ENCODE data around the gene CER1. TPM values are rescaled to one million over a fixed set of nuclear protein-coding genes. Genes with fewer than 3 reads are reported as not detected.

CER1 gene
- total and polyA plus RNA-seq, 7 donors: 0.71 to 0.99 TPM; not detected in 5

DNA sequence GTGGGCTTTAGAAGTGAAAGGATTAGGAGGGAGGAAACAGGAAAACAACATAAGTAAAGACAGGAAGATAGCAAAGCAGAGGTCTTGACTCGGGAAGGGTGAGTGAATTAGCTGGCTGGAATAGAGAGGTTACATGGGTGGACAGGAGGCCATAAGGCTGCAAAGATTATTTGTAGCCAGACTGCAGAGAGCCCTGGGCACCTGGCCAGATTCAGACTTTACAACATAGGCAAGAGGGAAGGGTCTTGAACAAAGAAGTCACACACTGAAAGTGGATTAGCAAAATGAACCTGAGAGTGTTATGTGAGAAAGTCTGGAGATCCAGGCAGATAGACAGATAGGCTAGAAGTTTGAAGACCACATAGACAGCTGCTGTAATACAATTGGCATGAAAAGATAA lies 29.7 kb upstream of the CER1 start:
- H3K4me3 ChIP-seq: no peak overlapping the region
- no peak for DNase-seq
- intact Hi-C loops (cut with DNase I): loop anchor here (10.0 kb wide), 1 partner anchor 287 kb away; no protein-coding TSS in a partner anchor
- no peaks in the 10 kb centered on the region for H3K27me3 ChIP-seq
- H3K9me3 ChIP-seq: no peaks in the 10 kb centered on the region
- H3K36me3 ChIP-seq: peaks cover 0 to 21% (median 4%) of the 10 kb centered on the region in 4 donors
- no peak for TF ChIP-seq POLR2AphosphoS5 (IDR thresholded peaks at IDR 0.05)
- TF ChIP-seq EP300 (IDR thresholded peaks at IDR 0.05): no peak
- TF ChIP-seq, protein P1, sequence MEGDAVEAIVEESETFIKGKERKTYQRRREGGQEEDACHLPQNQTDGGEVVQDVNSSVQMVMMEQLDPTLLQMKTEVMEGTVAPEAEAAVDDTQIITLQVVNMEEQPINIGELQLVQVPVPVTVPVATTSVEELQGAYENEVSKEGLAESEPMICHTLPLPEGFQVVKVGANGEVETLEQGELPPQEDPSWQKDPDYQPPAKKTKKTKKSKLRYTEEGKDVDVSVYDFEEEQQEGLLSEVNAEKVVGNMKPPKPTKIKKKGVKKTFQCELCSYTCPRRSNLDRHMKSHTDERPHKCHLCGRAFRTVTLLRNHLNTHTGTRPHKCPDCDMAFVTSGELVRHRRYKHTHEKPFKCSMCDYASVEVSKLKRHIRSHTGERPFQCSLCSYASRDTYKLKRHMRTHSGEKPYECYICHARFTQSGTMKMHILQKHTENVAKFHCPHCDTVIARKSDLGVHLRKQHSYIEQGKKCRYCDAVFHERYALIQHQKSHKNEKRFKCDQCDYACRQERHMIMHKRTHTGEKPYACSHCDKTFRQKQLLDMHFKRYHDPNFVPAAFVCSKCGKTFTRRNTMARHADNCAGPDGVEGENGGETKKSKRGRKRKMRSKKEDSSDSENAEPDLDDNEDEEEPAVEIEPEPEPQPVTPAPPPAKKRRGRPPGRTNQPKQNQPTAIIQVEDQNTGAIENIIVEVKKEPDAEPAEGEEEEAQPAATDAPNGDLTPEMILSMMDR (IDR thresholded peaks at IDR 0.05): no peak
- TF ChIP-seq POLR2A (IDR thresholded peaks at IDR 0.05): no peak
- no peaks in the 10 kb centered on the region for H3K4me1 ChIP-seq
- H3K27ac ChIP-seq: no peak overlapping the region
- 55 to 58% methylated on average over 1 of the region's 1 CpG for WGBS, 2 donors

DNA sequence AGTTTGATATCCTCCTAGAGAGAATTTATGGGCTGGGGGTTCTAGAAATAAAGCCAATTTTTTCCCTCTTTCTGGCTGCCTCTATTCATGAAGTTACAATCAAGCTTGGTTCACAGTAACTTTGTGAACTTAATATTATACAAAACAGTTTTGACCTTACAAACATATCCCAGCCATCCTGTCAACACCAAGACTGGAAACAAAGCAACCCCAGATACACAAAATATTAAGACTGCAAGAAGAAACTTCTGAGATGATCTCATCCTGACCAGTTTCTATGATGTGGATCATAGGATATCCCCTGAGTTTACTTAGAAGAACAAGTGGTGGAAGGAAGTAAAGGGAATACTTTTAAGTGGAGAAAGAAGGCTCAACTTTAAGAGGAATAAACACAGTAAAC lies 28.3 kb upstream of the CER1 start:
- no peaks in the 10 kb centered on the region for H3K4me1 ChIP-seq
- no peak overlapping the region for H3K27ac ChIP-seq
- H3K4me3 ChIP-seq: no peak overlapping the region
- peaks cover 7 to 35% (median 12%) of the 10 kb centered on the region in 4 donors for H3K36me3 ChIP-seq
- H3K9me3 ChIP-seq: no peaks in the 10 kb centered on the region
- no peak for TF ChIP-seq POLR2AphosphoS5 (IDR thresholded peaks at IDR 0.05)
- intact Hi-C loops (cut with DNase I): loop anchor here (10.0 kb wide), 1 partner anchor 286 kb away; no protein-coding TSS in a partner anchor
- no peaks in the 10 kb centered on the region for H3K27me3 ChIP-seq
- no peak for DNase-seq

- Histone ChIP-seq H3K27ac (no peak overlapping the region), H3K27me3 (no peaks in the 10 kb centered on the region), H3K36me3 (peaks cover 7 to 37% (median 13%) of the 10 kb centered on the region in 4 donors), H3K4me3 (no peak overlapping the region), H3K9me3 (no peaks in the 10 kb centered on the region), H3K4me1 (no peaks in the 10 kb centered on the region)
- TF ChIP-seq POLR2AphosphoS5 (IDR thresholded peaks at IDR 0.05): no peak
- TF ChIP-seq, protein P1 (IDR thresholded peaks at IDR 0.05): no peak
- no peak for TF ChIP-seq POLR2A (IDR thresholded peaks at IDR 0.05)
- no peak for TF ChIP-seq EP300 (IDR thresholded peaks at IDR 0.05)
- intact Hi-C loops (cut with DNase I): loop anchor here (10.0 kb wide), 1 partner anchor 285 kb away; no protein-coding TSS in a partner anchor
- 68 to 84% methylated on average over 9 of the region's 9 CpGs for WGBS, 2 donors
- DNase-seq: no peak
Observed at GRCh38 chr9:14749741-14750211, 27.2 kb upstream of the CER1 start.

GRCh38 chr9:14748373-14748772 lies 25.8 kb upstream of the CER1 start:
- H3K27me3 ChIP-seq: no peaks in the 10 kb centered on the region
- no peak for DNase-seq
- TF ChIP-seq, protein P1 (IDR thresholded peaks at IDR 0.05): no peak
- TF ChIP-seq POLR2A (IDR thresholded peaks at IDR 0.05): no peak
- no peak for TF ChIP-seq POLR2AphosphoS5 (IDR thresholded peaks at IDR 0.05)
- TF ChIP-seq EP300 (IDR thresholded peaks at IDR 0.05): no peak
- intact Hi-C loops (cut with DNase I): no loop called here
- no peaks in the 10 kb centered on the region for H3K9me3 ChIP-seq
- no peak overlapping the region for H3K27ac ChIP-seq
- H3K36me3 ChIP-seq: peaks cover 7 to 42% (median 13%) of the 10 kb centered on the region in 4 donors
- no peak overlapping the region for H3K4me3 ChIP-seq
- WGBS, 2 donors: 93 to 95% methylated on average over 3 of the region's 3 CpGs
- no peaks in the 10 kb centered on the region for H3K4me1 ChIP-seq

- no peaks in the 10 kb centered on the region for H3K4me1 ChIP-seq
- H3K36me3 ChIP-seq: peaks cover 7 to 55% (median 13%) of the 10 kb centered on the region in 4 donors
- TF ChIP-seq POLR2A (IDR thresholded peaks at IDR 0.05) (no peak), EP300 (IDR thresholded peaks at IDR 0.05) (no peak), POLR2AphosphoS5 (IDR thresholded peaks at IDR 0.05) (no peak)
- TF ChIP-seq, protein P1 (IDR thresholded peaks at IDR 0.05): no peak
- H3K9me3 ChIP-seq: no peaks in the 10 kb centered on the region
- H3K27me3 ChIP-seq: no peaks in the 10 kb centered on the region
- H3K27ac ChIP-seq: no peak overlapping the region
- H3K4me3 ChIP-seq: no peak overlapping the region
- no peak for DNase-seq
- intact Hi-C loops (cut with DNase I): no loop called here
Observed at GRCh38 chr9:14747111-14747510, 24.6 kb upstream of the CER1 start.

Measured in sigmoid colon (tissue), 7 donors.